ENCODE results near the gene SENP5.

- TF ChIP-seq CTCF (IDR thresholded peaks at IDR 0.05) (no peak), POLR2A (IDR thresholded peaks at IDR 0.05) (no peak)
These were observed 22.4 kb downstream of the SENP5 start for GRCh38 chr3:196889844-196890708.

Measured in right lobe of liver (tissue), 4 donors.